Ammon's horn (tissue), 1 donor: ENCODE results near the gene CELA1.
A peak's percentile ranks its signal among the peaks of the same experiment; 100 is the strongest.

Source experiments
- DNase-seq: peaks from one replicate; pipeline ENCODE4 v3.0.0-alpha.2; 2016; ENCODE audit warnings: low spot score

Gene CELA1

DNA sequence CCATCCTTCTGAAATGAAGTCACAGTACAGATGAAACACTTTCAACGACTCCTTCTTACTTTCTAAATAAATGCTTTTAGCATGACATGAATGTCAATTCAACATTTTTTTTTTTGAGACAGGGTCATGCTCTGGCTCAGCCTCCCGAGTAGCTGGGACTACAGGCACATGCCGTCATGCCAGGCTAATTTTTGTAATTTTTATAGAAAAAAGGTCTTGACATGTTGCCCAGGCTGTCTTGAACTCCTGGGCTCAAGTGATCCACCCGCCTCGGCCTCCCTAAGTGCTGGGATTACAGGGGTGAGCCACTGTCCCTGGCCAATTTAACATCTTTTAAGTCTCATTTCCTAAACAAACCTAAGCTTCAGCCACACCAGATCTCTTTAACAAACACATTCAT is 28.4 kb upstream of the CELA1 start:
- DNase-seq, result no peak

DNA sequence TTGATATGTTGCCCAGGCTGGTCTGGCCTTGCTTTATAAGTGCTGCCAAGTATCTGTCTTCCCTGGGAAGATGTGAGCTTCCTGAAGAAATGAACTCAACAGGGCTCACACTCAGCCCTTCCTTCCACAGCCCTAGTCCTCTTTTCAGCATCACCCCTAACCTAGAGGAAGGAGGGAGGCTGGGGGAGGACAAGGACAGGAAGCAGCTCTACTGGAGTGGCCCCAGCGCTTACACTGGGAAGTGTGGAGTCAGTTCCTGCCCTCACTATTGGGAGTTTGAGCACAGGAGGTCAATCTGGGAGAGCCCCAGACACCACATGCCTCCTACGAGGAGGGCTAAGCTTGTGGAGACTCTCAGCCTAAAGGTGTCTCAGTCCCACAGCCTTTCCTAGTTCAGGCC is 27.9 kb upstream of the CELA1 start:
- DNase-seq, result no peak

DNA sequence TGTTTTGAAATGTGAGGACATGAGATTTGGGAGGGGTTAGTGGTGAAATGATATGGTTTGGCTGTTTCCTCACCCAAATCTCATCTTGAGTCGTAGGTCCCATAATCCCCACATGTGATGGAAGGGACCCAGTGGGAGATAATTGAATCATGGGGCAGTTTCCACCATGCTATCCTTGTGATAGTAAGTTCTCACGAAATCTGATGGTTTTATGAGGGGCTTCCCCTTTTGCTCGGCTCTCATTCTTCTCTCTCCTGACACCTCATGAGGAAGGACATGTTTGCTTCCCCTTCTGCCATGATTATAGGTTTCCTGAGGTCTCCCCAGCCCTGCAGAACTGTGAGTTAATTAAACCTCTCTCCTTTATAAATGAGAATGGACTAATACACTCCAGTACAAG is 26.7 kb upstream of the CELA1 start:
- no peak for DNase-seq

DNA sequence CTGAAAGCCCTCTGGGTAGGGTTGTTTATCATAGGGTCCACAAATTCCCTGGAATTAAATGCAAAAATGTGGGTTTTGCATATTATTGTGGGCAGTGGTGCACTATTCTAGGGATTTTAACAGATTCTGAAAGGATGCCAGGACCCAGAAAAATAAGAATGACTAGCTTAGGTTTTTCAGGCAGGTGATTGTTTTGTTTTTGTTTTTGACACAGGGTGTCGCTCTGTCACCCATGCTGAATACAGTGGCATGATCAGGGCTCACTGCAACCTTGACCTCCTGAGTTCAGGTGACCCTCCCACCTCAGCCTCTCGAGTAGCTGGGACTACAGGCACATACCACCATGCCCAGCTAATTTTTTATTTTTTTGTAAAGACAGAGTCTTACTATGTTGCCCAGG is 25.5 kb upstream of the CELA1 start:
- DNase-seq, result no peak

DNA sequence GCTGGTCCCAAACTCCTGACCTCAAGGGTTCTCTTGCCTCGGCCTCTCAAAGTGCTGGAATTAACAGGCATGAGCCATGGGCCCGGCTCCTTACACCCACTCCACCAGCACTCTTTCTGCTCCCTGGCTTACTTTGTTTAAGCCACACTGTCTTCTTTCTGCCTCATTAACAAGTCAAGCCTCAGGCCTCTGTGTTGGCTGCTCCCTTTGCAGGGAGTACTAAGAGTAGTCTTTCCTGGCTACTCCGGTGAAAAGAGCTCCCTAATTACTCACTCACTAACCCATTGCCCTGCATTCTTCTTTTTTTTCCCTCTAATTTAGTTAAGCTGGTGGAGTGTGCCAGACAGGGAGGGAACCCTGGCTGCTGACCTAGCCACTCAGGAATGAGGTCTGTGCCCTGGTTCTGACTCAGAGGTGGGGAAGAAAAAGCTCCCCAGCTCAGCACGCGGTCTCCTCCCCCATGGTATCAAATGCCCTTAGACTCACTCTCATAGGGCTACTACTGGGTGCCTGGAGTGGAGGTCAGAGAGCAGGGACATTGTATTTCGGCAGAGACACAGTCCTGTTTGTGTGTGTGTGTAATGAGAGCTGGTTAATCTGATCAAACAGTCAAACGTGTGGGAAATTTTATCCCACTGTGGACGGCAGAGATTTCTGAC is 24.9 kb upstream of the CELA1 start:
- peak; percentile 48 for DNase-seq

DNA sequence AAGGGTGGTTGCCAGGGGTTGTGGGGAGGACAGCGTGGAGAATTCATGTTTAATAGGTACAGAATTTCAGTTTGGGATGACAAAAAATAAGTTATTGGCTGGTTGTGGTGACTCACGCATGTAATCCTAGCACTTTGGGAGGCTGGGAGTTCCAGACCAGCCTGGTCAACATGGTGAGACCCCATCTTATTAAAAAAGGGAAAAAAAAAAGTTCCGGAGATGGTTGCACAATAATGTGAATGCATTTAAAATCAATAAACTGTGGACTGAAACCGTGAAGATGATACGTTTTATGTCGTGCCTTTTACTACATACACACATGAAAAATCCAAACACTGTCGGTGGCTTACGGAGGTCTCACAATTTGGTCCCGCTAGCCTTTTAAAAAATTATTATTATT is 24.2 kb upstream of the CELA1 start:
- DNase-seq, result no peak

DNA sequence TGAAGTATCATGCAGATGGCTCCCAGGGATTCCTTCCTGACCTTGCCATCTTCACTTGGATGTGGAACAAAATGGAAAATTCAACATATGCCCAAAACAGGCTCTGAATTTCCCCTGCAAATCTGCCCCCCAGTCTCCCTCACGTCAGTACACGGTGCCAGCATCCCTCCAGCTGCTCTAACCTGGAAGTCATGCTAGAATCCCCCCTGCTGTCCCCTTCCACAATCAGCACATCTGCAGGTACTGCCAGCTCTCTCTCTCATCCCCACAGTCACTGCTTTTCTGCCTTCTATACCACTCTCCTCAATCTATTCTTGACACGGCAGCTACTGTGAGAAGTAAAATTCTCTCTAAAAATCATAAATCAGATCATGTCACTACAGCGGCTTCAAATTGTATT is 23.1 kb upstream of the CELA1 start:
- DNase-seq, result no peak

DNA sequence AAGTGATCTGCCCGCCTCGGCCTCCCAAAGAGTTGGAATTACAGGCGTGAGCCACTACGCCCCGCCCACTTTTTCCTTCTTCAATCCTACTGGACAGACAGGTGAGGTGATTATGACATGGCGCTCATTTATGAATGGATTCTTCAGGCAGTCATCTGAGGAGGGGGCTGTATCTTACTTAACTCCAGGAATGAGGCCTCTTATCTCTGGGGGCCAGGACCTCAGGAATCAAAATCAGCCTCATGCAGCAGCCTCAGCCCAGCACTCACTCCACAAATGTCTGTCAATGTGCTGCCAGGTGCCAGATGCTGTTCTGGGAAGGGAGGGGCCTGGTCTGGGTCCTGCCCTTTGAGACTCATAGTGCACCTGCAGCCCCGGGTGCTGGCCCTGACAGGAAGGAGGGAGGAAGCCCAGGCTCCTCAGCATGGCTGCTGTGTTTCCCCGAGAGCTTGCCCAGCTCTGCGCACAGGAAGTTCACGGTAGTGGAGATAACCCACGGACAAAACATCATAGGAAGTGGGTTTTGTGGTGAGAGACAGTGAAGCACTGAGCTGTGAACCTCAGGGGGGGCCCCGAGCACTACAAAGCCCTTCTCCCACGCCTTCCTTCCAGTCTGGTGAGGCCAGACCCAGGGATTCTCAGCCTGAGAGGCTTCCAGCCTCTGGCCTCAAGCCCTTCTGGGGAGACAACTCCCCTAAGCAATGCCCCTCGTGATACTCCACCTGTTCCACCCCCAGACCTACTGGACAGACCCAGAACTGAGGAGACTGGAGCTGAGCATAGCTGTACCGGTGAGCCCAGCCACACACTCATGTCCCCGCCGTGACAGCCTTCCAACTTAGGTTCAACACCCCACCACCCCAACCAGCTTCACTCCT is 22.4 kb upstream of the CELA1 start:
- peak; percentile 55 for DNase-seq

DNA sequence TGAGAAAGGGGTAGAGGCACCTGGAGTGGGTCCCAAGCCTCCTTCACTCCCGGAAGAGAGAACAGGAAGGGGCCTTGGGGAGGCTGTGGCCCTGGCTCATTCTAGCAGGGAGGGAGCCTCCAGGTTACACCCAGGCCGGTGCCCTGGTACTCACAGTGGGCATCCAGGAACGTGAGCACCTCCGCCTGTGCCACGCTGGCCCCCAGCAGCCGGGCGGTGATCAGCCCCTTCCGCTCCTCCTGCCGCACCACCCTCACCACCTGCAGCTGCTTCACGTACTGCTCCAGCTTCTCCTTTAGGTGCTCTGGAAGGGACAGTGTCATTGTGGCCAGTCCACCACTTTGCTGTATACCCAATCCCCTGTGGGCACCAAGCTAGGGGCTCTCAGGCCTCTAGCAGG is 18.8 kb upstream of the CELA1 start:
- no peak for DNase-seq

DNA sequence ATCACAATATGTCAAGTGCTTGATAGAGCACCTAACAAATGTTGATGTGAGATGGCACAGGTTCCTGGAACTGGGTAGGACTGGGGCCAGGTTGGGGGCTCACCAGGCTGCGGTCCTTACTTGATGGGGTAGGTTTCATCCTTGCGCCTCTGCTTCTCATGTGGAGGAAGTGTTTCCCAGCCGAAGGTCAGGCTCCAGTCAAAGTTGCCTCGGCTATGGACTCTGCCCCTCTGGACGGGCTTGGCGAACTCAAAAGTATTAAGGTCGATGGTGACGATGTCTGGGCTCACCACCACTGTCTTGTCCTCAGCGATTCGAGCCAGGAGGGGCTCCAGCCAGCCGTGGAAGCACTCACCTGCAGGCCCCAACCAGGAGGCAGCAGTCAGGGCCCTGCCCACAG is 17.5 kb upstream of the CELA1 start:
- no peak for DNase-seq

DNA sequence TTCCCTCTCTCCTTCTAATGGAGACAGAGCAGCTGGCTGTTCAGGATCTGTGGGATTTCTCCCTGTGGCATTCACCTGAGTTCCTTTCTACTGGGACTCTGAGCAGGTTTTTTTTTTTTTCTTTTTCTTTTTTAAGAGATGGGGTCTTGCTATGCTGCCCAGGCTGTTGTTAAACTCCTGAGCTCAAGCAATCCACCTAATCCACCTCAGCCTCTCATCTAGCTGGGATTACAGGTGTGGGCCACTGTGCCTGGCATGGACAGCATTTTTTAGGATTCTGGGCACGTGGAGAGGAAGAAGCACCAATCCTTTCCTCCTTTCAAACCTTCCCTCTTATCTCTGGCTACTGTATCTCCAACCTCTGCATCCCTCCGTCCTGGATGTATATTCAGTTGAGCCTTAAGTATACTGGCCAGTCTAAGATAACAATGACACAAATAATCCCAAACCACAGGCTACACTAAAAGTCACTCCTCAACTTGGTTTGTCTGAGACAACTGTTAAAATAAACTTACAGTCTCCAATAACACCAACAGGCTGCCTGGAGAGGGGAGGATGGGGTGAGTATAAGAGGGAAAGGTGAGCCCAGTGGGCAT is 16.4 kb upstream of the CELA1 start:
- no peak for DNase-seq

DNA sequence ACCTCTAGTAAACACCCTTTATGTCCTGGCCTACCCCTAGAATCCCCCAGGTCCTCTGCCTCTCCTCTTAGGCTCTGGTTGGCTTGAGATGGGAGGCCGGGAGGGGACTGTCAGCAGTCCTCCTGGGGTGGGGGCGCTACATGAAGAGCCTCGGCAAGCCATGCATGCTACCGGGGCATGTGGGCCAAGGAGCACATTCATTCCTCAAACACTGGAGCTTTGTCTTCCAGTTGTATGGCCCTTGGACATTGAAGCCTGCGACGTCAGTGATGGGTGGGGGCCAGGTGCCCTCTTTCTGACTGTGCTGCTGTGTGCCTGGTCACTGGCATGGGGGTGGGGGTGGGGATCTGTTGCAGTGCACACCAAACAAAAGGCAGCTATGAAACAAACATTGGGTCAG is 15.8 kb upstream of the CELA1 start:
- peak; percentile 95 for DNase-seq

DNA sequence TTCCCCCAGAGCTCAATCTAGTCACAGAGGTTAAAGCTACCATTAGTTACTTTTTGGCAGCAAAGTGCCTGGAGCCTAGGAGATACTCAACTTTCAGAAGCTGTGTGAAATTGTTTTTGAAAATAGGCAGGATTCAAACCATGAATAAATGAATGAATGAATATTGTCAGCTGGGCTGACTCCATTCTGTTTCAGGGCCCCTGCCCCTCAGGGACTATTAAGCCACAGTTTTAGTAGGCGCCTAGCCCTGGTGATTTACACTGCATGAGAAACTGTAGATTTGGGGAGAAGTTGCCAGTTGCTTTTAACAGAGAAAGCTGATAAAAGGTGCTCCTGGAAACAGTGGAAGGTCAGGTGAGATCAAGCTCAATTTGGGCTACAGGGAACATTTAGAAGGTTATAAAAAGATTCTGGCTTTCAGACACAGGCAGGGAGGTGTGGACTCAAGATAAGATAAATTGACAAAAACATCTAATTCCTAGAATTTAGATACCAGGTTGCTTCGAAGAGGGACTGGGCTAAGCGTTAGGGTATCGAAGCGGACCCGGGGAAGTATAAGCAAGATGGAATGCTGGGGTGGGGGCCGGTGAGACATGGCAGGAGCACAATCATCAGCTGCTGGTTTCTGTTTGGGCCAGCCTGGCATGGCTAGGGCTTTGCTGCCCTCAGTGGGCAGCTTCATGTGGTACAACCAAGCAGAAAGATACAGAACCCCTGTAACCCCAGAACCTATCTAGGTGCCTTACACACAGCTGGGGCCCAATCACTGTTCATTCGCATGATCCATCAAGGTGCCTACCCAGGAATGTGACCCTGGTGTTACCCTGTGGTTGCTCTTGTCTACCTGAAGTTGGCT is 14.9 kb upstream of the CELA1 start:
- DNase-seq, result no peak

DNA sequence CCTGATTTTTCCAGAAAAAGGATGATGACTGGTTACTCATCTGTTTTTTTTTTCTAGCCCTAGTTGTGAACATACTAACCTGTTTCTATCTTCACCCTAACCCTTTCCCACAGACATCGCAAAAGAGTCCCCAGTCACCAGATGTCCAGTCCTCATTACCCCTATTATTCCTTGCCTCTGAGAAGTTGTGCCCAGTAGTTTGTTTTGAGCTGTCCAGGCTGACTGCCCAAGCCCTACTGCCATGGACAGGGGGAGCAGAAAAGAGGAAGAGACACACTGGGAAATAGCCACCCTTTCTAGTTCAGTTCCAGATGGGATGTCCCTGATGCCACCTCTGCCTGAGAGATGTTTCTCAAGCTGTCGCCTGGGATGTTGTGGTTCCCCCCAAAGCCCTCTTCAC is 13.8 kb upstream of the CELA1 start:
- DNase-seq, result no peak

DNA sequence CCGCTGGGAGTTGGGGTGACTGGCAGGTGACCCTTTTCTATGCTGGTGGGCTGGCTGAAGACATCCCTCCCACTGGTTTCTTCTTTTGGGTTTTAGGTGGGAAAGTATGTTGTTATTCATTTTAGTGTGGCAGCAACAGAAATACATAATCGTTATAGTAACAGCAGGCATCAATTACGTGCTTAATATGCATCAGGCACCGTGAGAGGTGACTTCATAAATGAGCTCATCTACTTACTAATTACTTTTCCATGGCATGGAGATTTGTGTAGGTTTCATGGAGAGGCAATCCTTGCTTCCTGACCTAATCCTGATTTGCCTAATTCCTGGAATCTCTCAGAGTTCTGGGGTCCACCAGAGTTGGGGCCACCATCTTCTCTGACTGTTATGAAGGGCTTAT is 13.4 kb upstream of the CELA1 start:
- no peak for DNase-seq

DNA sequence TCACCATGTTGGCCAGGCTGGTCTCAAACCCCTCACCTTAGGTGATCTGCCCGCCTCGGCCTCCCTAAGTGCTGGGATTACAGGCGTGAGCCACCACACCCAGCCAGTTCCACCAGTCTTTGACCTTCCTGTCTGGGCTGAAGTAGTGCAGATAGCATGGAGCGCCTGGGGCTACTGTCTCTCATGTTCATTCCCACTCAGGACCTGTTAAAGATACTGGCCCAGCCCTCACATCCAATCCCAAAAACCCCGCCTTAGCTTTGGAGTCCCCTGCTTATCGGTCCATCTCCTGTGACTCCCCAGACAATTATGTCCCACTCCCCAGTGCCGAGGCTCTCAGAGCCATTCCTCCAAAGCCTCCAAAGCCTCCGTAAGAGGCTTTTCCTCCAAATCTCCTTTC is 12.0 kb upstream of the CELA1 start:
- DNase-seq, result no peak

DNA sequence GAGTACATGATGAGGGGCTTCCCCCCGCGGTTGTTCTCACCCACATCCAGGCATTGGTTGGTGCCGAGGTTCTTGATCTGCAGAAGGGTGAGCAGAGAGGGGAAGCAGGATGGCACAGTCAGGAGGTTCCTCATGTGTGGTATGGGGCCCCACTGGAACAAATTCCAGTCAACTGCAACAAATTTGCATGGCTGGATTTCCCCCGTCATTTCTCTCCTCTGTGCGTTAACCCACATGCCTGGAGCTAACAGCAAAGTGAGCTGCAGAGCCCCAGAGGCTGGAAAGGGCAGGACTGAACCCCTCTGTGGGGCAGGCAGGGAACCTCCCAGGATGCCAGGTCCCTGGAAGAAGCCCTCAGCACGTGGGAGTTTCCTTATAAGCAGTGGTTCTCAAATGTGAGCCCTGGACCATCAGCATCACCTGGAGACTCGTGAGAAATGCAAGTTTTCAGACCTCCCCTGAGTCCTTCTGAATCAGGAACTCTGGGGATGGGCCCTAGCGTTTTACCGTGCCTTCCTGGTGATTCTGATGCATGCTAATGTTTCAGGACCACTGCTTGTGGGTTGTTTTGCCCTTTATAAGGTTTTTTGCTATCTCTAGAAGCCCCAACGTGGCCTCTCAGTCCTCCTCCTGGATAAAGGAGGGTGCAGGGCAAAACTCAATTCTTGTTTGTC is 11.0 kb upstream of the CELA1 start:
- no peak for DNase-seq

DNA sequence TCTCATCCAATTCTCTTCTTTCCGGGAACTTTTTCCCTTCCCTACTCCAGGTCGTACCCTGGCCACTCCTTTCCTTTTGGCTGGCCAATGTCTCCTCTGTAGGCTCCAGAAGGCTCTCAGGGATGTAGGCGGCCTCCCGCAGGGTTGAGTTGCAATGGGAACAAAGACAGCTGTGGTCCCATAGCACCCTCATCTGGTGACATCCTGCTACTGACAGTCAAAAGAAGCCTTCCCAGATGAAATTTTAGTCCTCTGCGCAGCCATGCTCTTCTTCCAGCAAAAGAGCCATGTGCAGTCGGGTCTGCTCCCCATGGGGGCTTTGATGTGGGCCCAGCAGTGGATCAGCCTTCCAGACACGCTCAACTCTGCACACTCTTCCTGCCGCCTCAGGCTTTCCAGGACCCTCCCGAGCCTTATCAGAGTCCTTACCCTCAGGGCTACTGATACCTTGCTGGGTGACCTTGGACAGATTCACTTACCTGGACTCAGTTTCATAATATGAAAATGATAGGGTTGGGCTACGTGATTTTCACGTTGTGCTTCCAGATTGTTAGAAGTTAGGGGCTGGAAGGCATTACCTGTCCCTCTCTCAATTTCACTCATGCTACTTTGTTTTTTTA is 5.5 kb upstream of the CELA1 start:
- DNase-seq, result peak; percentile 86

DNA sequence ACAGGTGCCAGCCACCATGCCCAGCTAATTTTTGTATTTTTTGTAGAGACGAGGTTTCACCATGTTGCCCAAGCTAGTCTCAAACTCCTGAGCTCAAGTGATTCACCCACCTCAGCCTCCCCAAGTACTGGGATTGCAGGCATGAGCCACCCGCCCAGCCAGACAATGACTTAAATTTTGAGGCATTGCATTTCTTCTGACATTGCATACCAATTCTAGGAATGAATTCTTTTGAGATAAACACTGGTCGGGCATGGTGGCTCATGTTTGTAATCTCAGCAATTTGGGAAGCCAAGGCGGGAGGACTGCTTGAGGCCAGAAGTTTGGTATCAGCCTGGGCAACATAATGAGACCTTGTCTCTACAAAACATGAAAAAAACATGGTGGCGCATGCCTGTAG is 2.5 kb upstream of the CELA1 start:
- no peak for DNase-seq

DNA sequence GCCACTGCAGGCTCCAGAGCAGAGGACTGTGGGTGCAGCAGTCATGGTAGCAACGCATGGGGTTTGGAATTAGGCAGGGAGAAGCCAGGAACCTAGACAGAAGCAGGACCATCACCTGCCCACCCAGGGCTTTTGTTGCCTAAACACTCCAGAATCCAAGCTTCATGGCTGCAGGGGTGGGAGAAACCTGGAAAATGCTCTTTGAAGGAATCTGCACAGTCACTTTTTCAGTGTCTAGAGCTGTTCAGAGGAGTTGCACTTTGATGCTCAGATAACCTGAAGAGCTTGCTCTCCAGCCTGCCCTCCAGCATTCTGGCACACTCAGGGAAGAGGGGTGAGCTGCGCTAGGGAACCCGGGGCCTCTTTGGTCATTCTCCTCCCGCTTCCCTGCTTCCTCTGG is 1.6 kb upstream of the CELA1 start:
- no peak for DNase-seq

DNA sequence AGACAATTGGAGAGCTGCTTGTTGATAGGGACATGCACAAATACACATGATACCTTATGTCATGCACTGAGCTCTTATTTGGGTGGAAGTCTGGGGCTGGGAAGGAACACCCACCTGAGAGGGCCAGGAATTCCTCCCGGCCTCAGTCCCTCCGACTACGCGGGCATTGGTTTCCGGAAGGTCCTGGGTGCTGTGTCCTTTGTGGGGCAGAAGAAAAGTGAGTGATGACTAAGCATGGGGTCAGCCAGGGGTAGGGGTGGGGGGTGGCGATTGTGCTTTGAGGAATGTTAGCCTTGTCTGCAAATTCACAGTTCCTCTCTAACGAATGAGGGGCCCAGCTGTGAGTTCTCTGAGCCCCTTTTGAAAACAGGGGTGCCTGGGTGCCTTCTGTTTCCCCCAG is 798 bp downstream of the CELA1 start:
- no peak for DNase-seq
